OCI-LY7 (cell line): ENCODE results near the gene CTXN2. TPM values are rescaled to one million over a fixed set of nuclear protein-coding genes. Genes with fewer than 3 reads are reported as not detected.

Experiments used
- BruUV-seq: library from RNA; stranded (reverse); fragments of 400-500 nt; replicated peaks from 2 replicates; lab custom pipeline; 2021; lab: Mats Ljungman, UMichigan
- CTCF ChIA-PET: fragments of 300-600 bp; sonication (Branson Sonifier 250); formaldehyde crosslinking; loops from one replicate; lab custom pipeline; 2022; ENCODE audit warnings: antibody characterized with exemption; ENCODE audit not compliant: unreplicated experiment; lab: Charles Lee
- POLR2A ChIA-PET: fragments of 300-600 bp; sonication (Branson Sonifier 250); formaldehyde crosslinking; loops from one replicate; lab custom pipeline; 2022; ENCODE audit warnings: antibody characterized with exemption; lab: Charles Lee
- DNase-seq: peaks from one replicate; pipeline ENCODE4 v3.0.0-alpha.2; 2015; ENCODE audit warnings: low spot score
- H2AFZ ChIP-seq: fragments of 200-600 bp; sonication (generic), shearing (Covaris generic); 2 replicates; pipeline ENCODE4 v1.6.1; 2014; ENCODE audit warnings: mild to moderate bottlenecking, antibody characterized with exemption, low read length, moderate library complexity
- H3K27ac ChIP-seq: fragments of 200-600 bp; sonication (generic); 2 replicates; pipeline ENCODE4 v1.5.1; 2014; ENCODE audit warnings: mixed run types, low read depth, mild to moderate bottlenecking, moderate library complexity, low read length, inconsistent platforms; ENCODE audit not compliant: poor library complexity, severe bottlenecking
- H3K36me3 ChIP-seq: fragments of 200-600 bp; sonication (generic); 2 replicates; pipeline ENCODE4 v1.6.1; 2014; ENCODE audit warnings: mild to moderate bottlenecking, antibody characterized with exemption, low read length, moderate library complexity, mixed read lengths; ENCODE audit not compliant: insufficient read depth
- H3K4me1 ChIP-seq: fragments of 200-600 bp; sonication (generic); 2 replicates; pipeline ENCODE4 v1.5.1; 2014; ENCODE audit warnings: mild to moderate bottlenecking, low read length; ENCODE audit not compliant: insufficient read depth, poor library complexity, severe bottlenecking
- H3K4me2 ChIP-seq: fragments of 200-600 bp; sonication (generic); 2 replicates; pipeline ENCODE4 v1.6.1; 2014; ENCODE audit warnings: mild to moderate bottlenecking, low read length
- H3K4me3 ChIP-seq: fragments of 200-600 bp; sonication (generic); 2 replicates; pipeline ENCODE4 v1.5.1; 2014; ENCODE audit warnings: mild to moderate bottlenecking, low read depth, low read length; ENCODE audit not compliant: poor library complexity, severe bottlenecking
- H3K79me2 ChIP-seq: fragments of 200-600 bp; sonication (generic); 2 replicates; pipeline ENCODE4 v1.6.1; 2016; ENCODE audit warnings: low read depth, mild to moderate bottlenecking, low read length, moderate library complexity, mixed read lengths; ENCODE audit not compliant: insufficient read depth
- H3K9me2 ChIP-seq: fragments of 200-600 bp; sonication (generic); 2 replicates; pipeline ENCODE4 v1.6.1; 2016; ENCODE audit warnings: mild to moderate bottlenecking, low read length, mixed read lengths; ENCODE audit not compliant: insufficient read depth
- H3K9me3 ChIP-seq: fragments of 200-600 bp; sonication (generic); 2 replicates; pipeline ENCODE4 v1.6.1; 2014; ENCODE audit warnings: mild to moderate bottlenecking, mixed run types, low read length, mixed read lengths
- H4K20me1 ChIP-seq: fragments of 200-600 bp; sonication (generic); 2 replicates; pipeline ENCODE4 v1.6.1; 2014; ENCODE audit warnings: mild to moderate bottlenecking, antibody characterized with exemption, low read length, moderate library complexity, mixed read lengths; ENCODE audit not compliant: insufficient read depth
- CTCF ChIP-seq: fragments of 200-600 bp; sonication (generic); conservative IDR thresholded peaks from 2 replicates; pipeline ENCODE4 v1.5.1; 2014; ENCODE audit warnings: mild to moderate bottlenecking, antibody characterized with exemption, low read length, moderate library complexity, mixed read lengths
- EZH2phosphoT487 ChIP-seq: fragments of 200-600 bp; sonication (generic); IDR thresholded peaks from 2 replicates; pipeline ENCODE4 v1.6.1; 2018; ENCODE audit warnings: low read depth, borderline replicate concordance, mild to moderate bottlenecking, mixed run types, antibody characterized with exemption, low read length, moderate library complexity, mixed read lengths
- intact Hi-C: fragments of 100-400 bp; cut with micrococcal nuclease; formaldehyde crosslinking; loops from one replicate; pipeline ENCODE4 v1.10.0; 2022; ENCODE audit not compliant: unreplicated experiment
- total RNA-seq, 2 experiments: library from RNA; depleted of rRNA in 1 of 2; stranded (reverse); fragments of >200 nt in 1 of 2; shearing (Covaris generic) in 1 of 2; gene quantifications; 2 replicates each; pipeline ENCODE4 v1.2.3, GENCODE V29; 2014 to 2022

The CTXN2 gene
- total RNA-seq, 2 experiments from 2014 or later, result 0.34 to 0.41 TPM

GRCh38 chr15:48250640-48251076 is 59.2 kb downstream of the CTXN2 start:
- no peaks in the 10 kb centered on the region for H3K79me2 ChIP-seq
- peak; percentile 66 for DNase-seq
- no peak overlapping the region for H3K4me2 ChIP-seq
- TF ChIP-seq CTCF (peak; percentile 82), EZH2phosphoT487 (no peak)
- ChIA-PET POLR2A (no interaction called here), CTCF (no interaction called here)
- no peaks in the 10 kb centered on the region for H3K9me2 ChIP-seq
- no TSS peak for BruUV-seq
- H3K36me3 ChIP-seq, result no peaks in the 10 kb centered on the region
- H4K20me1 ChIP-seq, result no peaks in the 10 kb centered on the region
- no peaks in the 10 kb centered on the region for H3K9me3 ChIP-seq
- no peaks in the 10 kb centered on the region for H3K4me1 ChIP-seq
- H3K4me3 ChIP-seq, result no peak overlapping the region
- intact Hi-C loops, result loop anchor here (10.0 kb wide), 1 partner anchor 136 kb away; no protein-coding TSS in a partner anchor
- H3K27ac ChIP-seq, result no peak overlapping the region
- H2AFZ ChIP-seq, result no peak overlapping the region

- intact Hi-C loops, result loop anchor here (10.0 kb wide), 1 partner anchor 138 kb away; no protein-coding TSS in a partner anchor
- ChIA-PET POLR2A (no interaction called here), CTCF (no interaction called here)
- Histone ChIP-seq H3K4me2 (no peak overlapping the region), H3K79me2 (no peaks in the 10 kb centered on the region), H3K9me2 (no peaks in the 10 kb centered on the region), H3K4me1 (no peaks in the 10 kb centered on the region), H3K27ac (no peak overlapping the region), H2AFZ (no peak overlapping the region), H3K4me3 (no peak overlapping the region), H4K20me1 (no peaks in the 10 kb centered on the region), H3K36me3 (no peaks in the 10 kb centered on the region), H3K9me3 (no peaks in the 10 kb centered on the region)
- TF ChIP-seq EZH2phosphoT487 (no peak), CTCF (no peak)
- no peak for DNase-seq
- BruUV-seq, result no TSS peak
Observed at GRCh38 chr15:48253172-48253571, 61.7 kb downstream of the CTXN2 start.

Other genes with a start within 250 kb of the CTXN2 start
- not detected in 2 replicates for gene SLC24A5, start 70.7 kb upstream of the CTXN2 start, total RNA-seq (2014; rRNA removed; shearing (Covaris generic))
- not detected in 2 replicates for gene SLC24A5, start 70.7 kb upstream of the CTXN2 start, total RNA-seq (2022)
- gene MYEF2, start 13.4 kb upstream of the CTXN2 start, total RNA-seq (2014; rRNA removed; shearing (Covaris generic)), result 44.0 and 57.1 TPM in 2 replicates
- 107 and 129 TPM in 2 replicates for gene MYEF2, start 13.4 kb upstream of the CTXN2 start, total RNA-seq (2022)
- gene SLC12A1, start 14.6 kb downstream of the CTXN2 start, total RNA-seq (2014; rRNA removed; shearing (Covaris generic)), result not detected in 2 replicates
- not detected in 2 replicates for gene SLC12A1, start 14.6 kb downstream of the CTXN2 start, total RNA-seq (2022)
- gene DUT, start 139.8 kb downstream of the CTXN2 start, total RNA-seq (2014; rRNA removed; shearing (Covaris generic)), result 131 and 137 TPM in 2 replicates
- gene DUT, start 139.8 kb downstream of the CTXN2 start, total RNA-seq (2022), result 329 and 350 TPM in 2 replicates